Measurements from ENCODE around the gene TRAF3IP1.

The TRAF3IP1 gene

DNA sequence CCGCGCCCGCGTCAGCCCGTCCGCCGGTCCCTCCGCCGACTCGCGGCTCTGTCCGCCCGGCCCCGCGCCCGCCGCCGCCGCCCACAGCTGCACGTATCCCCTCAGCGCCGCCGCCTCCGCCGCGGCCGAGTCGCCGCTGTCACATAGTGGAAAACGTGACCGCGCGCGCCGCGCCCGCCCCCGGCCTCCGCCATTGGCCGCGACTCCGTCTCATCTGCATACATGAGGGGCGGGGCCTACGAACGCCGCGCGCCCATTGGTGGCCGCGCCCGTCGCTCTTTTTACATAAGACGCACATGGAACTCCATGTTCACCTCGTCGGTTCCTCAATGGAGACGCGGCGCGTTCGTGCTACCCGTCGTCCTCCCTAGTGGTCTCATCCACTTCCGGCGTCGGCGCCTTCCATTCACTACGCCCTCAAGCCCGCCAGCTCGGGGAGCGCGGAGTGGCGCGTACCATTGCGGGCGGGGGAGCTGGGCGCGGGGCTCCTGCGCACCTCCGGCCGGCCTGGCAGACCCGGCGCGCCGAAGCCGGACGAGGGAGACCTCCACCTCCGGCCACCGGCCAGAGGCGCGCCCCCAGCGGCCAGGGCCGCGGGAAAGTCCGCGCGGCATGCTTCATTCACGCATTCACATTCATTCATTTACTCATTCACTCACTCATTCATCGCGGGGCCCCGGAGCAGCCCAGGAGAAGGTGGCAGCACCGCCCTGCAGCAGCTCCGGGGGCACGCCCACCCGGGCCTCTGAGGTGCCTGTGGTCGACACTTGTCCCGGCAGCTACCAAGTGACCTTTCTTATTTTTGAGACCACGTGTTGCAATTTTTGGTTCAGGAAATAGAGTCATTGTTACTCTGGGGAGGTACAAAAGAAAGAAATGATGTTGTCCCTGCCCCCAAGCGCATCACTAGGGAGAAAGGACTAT, 31.4 kb upstream of the TRAF3IP1 start:
- H3K4me3 ChIP-seq (ENCODE audit: low read depth, low read length): peak overlapping the region; percentile 72
- TF ChIP-seq, protein P1, sequence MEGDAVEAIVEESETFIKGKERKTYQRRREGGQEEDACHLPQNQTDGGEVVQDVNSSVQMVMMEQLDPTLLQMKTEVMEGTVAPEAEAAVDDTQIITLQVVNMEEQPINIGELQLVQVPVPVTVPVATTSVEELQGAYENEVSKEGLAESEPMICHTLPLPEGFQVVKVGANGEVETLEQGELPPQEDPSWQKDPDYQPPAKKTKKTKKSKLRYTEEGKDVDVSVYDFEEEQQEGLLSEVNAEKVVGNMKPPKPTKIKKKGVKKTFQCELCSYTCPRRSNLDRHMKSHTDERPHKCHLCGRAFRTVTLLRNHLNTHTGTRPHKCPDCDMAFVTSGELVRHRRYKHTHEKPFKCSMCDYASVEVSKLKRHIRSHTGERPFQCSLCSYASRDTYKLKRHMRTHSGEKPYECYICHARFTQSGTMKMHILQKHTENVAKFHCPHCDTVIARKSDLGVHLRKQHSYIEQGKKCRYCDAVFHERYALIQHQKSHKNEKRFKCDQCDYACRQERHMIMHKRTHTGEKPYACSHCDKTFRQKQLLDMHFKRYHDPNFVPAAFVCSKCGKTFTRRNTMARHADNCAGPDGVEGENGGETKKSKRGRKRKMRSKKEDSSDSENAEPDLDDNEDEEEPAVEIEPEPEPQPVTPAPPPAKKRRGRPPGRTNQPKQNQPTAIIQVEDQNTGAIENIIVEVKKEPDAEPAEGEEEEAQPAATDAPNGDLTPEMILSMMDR (IDR thresholded peaks at IDR 0.05; ENCODE audit: low read depth, low read length): peak; percentile 38
- peak; percentile 100 for DNase-seq (ENCODE audit: low read depth, low spot score)
- in situ Hi-C loops (cut with HindIII; ENCODE audit: low sequenced_read_pairs): no loop called here

DNA sequence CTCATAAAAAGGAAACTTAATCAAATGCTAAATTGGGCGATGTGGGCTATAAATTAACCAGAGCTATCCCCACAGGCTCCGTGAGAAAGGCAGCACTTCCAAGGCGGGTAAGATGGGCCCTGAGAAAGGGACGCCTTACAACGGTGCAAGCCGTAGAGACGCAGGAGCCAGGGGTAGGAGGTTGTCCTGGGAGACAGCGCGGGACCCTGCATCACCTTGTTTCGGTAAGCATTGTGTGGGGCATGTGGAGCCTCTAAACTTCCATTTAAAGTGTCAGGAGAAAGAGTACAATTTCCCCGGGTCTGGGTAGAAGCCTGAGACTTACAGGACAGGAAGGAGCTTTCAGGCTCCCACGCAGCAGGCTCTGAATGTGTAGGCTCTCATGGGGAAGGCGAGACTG, 30.7 kb upstream of the TRAF3IP1 start:
- TF ChIP-seq, protein P1 (IDR thresholded peaks at IDR 0.05; ENCODE audit: low read depth, low read length): no peak
- peak overlapping the region; percentile 72 for H3K4me3 ChIP-seq (ENCODE audit: low read depth, low read length)
- in situ Hi-C loops (cut with HindIII; ENCODE audit: low sequenced_read_pairs): no loop called here
- DNase-seq (ENCODE audit: low read depth, low spot score): no peak

DNA sequence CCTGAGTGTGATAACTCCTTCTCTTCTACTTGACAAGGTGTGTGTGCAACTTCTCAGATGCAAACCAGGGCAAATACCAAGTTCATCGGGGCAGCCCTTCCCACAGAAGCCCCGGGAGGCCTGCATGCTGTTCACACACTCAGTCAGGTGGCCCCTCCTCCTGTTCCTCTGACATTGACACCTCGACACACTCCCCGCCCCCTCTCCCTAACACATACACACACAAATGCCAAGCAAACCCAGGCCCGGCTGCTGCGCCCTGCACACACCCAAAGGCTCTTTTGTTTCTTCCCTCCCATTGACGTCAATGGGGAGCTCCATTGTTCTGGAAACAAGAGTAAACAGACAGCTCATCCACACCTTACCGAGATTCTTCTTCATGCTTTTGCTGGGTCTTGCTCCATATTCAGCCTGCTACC, 30.2 kb upstream of the TRAF3IP1 start:
- peak; percentile 43 for DNase-seq (ENCODE audit: low read depth, low spot score)
- no peak overlapping the region for H3K4me3 ChIP-seq (ENCODE audit: low read depth, low read length)

DNA sequence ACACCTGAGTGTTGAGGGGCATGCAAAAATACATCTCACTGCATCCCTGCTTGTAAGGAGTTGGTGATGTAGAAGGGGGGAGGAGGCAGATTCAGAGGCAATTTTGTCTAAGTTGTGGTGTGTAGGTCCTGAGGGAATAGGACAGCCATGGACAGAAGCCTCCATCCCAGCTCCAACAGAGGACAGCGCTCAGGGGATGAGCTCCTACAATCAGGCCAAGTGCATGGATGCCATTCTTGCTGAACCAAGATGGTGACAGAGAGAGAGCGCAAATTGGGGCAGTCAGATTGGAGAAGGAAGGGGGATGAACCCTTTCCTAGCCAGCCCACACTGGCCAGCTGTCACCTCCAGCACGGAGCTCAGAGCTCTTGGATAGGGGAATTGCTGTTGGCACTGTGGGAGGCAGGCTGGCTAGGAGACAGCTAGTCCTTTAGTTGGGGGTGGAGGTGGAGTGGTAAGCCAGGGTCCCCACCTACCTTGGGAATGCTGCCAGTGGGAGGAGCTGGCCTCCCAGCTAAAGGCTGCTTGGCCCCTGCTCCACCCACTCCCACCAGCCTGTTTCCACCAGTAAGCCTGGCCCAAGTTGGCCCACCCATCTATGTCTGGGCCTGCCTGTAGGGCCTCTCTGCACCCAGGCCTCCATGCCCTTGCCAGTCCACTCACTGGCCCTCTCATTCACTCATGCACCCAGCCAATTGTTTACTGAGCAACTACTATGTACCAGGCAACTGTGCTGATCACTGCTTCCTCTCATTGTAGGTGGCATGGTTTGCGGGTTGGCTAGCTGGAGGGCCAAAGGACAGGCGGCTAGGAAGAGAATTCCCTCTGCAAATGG, 29.4 kb upstream of the TRAF3IP1 start:
- in situ Hi-C loops (cut with HindIII; ENCODE audit: low sequenced_read_pairs): no loop called here
- TF ChIP-seq, protein P1 (IDR thresholded peaks at IDR 0.05; ENCODE audit: low read depth, low read length): no peak
- H3K4me3 ChIP-seq (ENCODE audit: low read depth, low read length): no peak overlapping the region
- DNase-seq (ENCODE audit: low read depth, low spot score): no peak

More for the DNA sequence above, 30.2 kb upstream of the TRAF3IP1 start:
- TF ChIP-seq, protein P1 (IDR thresholded peaks at IDR 0.05; ENCODE audit: low read depth, low read length): no peak
- in situ Hi-C loops (cut with HindIII; ENCODE audit: low sequenced_read_pairs): no loop called here

DNA sequence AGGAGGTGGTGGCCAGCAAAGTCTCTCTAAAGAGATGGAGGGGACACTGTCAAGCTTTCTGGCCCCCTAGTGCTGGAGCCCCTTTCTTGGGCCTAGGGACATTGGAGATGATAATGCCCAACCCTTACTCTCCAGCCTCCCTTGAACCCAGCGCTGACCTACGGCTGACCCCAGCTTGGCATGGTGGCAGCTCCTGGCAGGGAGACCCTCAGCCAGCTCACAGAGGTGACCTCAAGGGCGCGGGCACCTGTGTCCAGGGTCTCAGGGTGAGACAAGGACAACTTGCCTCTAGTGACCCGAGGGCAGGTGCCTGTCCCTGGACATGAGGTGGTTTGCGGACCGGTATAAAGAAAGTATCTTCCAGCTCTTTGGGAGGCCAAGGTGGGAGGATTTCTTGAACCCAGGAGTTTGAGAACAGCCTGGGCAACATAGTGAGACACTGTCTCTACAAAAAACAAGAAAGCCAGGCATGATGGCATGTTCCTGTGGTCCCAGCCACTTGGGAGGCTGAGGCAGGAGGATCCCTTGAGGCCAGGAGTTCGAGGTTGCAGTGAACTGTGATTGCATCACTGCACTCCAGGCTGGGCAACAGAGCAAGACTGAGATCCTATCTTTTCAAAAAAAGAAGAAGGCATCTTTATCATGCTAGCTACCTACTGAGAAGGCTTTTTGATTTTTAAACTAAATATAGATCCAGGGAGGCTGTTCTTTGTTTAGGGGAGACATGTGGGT, 28.6 kb upstream of the TRAF3IP1 start:
- no peak overlapping the region for H3K4me3 ChIP-seq (ENCODE audit: low read depth, low read length)
- no peak for DNase-seq (ENCODE audit: low read depth, low spot score)
- in situ Hi-C loops (cut with HindIII; ENCODE audit: low sequenced_read_pairs): no loop called here
- TF ChIP-seq, protein P1 (IDR thresholded peaks at IDR 0.05; ENCODE audit: low read depth, low read length): no peak

DNA sequence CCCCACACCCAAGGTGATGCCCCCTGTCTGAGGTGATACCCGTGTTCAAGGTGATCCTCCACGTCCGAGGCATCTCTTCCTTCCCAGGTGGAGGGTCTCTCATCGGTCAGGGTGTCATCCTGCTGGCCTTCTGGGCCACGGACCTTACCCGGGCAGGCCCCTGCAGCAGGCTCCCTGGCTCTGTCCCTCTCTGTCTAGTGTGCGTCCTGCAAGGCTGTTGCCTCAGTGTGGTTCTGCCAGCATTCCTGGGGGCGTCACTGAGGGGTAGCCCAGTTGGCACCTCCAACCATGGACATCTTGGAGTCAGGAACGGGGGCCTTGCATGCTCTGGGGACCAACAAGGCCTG, 26.3 kb upstream of the TRAF3IP1 start:
- in situ Hi-C loops (cut with HindIII; ENCODE audit: low sequenced_read_pairs): no loop called here
- TF ChIP-seq, protein P1 (IDR thresholded peaks at IDR 0.05; ENCODE audit: low read depth, low read length): no peak
- no peak overlapping the region for H3K4me3 ChIP-seq (ENCODE audit: low read depth, low read length)
- no peak for DNase-seq (ENCODE audit: low read depth, low spot score)
